HG02642 (cell line): Measurements from ENCODE around the gene FMO1.
A peak's percentile ranks its signal among the peaks of the same experiment; 100 is the strongest.
"Not testable (repeated sequence)": the region's sequence is repeated elsewhere in the genome, so short reads cannot be mapped to it uniquely, and the experiment has no call there.

Experiments
- ATAC-seq: cut with Tn5 transposase; IDR thresholded peaks from one replicate; pipeline ENCODE4 v1.9.1; 2021; ENCODE audit warnings: mild to moderate bottlenecking; ENCODE audit not compliant: unreplicated experiment, poor library complexity

FMO1 gene

GRCh38 chr1:171248302-171248701, at the start of gene FMO1:
TSS of gene FMO1 (plus strand) at chr1:171248494. CDS start at chr1:171258088, 9,594 bp downstream.
- ATAC-seq = no peak

DNA sequence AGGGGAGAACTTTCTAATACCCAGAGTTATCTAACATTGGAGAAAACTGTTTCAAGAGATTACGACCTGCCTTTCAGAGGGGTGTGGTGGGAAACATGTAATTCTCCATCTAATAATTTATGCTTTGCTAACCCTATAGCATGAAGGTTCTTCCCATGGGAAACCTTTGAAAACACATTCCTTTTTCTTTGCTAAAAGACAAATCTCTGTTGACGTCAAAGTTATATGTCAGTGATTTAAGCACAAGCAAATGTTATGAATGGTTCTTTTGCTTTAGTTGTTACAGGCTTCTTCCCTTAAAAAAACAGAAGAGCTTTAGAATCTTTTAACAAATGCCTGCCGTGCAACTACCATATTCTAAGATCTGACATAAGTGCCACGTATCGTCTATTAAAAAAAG, 44.0 kb upstream of the FMO1 start:
- ATAC-seq = no peak

- ATAC-seq = no peak
These were observed 41.9 kb upstream of the FMO1 start for GRCh38 chr1:171206204-171206977.

- ATAC-seq = no peak
These were observed 41.3 kb upstream of the FMO1 start for GRCh38 chr1:171206978-171207355.

GRCh38 chr1:171207377-171207776, 40.9 kb upstream of the FMO1 start:
- ATAC-seq = no peak

DNA sequence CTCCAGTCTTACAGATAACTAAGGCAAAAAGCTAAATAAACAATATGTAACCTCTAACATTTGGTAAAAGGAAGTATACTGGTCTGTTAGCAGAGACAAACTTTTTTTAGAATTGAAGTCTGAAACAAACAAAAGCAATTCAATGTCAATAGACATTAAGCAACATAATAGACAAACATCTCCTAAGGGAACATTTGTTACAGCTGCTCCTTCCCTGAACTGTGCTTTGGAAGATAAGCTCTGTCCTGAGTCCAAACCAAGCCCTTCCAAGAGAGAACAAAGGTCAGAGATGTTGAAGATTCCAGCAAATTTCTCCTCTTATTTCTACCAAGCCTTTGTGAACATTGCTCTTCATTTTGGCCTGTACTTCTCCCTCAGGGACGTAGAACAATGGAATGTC, 37.9 kb upstream of the FMO1 start:
- ATAC-seq = no peak

- no peak for ATAC-seq
These were observed 35.5 kb upstream of the FMO1 start for GRCh38 chr1:171212607-171213351.

GRCh38 chr1:171213559-171214454, 34.5 kb upstream of the FMO1 start:
- no peak for ATAC-seq

- no peak for ATAC-seq
These were observed 30.4 kb upstream of the FMO1 start for GRCh38 chr1:171217658-171218443.

DNA sequence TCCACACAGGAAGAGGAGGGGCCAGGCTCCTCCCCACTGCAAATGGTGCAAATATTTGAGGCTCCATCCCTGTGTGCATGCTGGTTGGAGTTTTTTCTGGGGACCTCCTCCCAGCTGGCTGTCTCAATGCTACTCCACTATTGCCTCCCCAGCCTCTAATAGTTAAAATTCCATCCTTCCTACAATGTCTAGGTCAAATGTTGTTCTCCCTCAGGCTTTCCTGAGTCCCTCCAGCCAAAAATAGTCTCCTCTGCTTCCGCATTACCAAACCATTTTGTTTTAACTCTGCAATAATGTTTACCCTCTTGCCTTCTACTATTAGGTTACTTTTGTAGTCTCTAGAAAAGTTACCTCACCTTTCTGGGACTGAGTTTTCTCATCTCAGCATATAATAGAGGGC, 29.6 kb upstream of the FMO1 start:
- ATAC-seq = no peak

DNA sequence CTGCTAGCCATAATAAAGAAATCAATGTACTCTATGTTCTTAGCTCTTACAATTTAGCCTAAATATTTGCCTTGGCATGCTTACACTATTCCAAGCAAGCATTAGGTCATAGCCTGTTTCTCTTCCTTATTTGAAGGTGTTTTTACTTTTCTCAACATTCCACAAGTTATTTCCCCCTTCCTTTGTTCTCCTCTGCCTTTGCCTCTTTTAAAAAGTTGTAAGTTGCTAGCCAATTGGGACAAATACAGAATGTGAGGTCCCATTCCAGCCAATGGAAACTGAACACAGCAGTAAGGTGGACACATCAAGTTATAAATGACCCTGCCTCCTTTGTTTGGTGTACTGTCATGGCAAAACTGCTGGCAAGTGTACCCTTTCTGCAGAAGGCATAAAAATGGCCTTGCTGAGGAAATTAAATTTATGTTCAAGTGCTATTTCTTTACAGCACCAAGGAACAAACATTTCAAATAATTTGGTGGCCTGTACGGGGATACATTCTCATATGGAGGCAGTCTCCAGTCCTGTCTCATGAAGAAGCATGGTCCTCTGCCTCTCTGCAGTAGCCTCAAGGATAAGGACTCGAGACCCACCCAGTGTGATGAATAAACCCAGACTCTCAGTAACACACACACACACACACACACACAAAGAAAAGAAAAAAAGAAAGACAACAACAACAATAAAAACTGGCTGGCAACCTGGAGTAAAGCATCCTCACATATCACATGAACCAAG, 28.8 kb upstream of the FMO1 start:
- no peak for ATAC-seq

DNA sequence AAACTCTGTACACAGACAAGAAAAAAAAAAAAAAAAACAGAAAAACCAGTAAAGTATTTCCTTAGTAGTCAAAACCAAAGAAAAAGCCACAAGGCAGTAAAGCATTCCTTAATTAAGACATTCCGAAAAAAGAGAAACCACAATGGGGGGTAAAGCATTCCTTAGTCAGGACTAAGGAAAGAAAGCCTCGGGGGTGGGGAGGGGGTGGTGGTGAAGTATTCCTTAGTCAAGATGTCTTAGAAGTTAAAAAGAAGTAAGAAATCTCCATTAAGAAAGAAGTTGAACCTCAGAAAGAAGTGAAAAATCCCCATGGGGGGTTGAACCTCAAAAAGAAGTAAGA, 28.2 kb upstream of the FMO1 start:
- no peak for ATAC-seq

GRCh38 chr1:171220581-171221054, 27.7 kb upstream of the FMO1 start:
- ATAC-seq = no peak

- no peak for ATAC-seq
These were observed 26.4 kb upstream of the FMO1 start for GRCh38 chr1:171221665-171222591.

GRCh38 chr1:171222936-171223335, 25.4 kb upstream of the FMO1 start:
- ATAC-seq = no peak

DNA sequence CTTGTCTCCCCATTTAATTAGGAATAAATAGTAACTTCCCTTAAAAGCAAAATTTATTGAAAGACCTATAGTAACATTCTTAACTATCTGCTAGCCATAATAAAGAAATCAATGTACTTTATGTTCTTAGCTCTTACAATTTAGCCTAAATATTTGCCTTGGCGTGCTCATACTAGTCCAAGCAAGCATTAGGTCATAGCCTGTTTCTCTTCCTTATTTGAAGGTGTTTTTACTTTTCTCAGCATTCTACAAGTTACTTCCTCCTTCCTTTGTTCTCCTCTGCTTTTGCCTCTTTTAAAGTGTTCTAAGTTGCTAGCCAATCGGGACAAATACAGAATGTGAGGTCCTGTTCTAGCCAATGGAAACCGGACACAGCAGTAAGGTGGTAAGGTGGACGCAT, 24.0 kb upstream of the FMO1 start:
- ATAC-seq = not testable (repeated sequence)

- peak; percentile 90 for ATAC-seq
These were observed 21.4 kb upstream of the FMO1 start for GRCh38 chr1:171226747-171227370.

DNA sequence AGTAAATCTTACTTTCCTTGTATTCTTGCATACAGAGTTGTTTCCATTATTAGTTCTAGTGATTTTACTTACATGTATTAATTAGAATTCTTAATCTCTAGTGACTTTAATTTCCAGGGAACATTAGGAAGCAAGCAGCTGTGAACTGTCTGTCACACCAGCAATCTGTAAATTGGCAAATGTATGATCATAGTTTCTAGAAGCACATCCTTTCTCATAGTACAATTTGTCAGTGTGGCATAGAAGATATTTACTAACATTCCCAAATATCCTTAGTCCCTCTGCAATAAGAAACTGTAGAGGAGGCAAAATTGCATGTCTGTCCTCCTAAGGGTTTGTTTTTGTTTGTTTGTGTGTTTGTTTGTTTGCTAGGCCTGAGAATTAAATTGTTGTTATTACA, 17.0 kb upstream of the FMO1 start:
- no peak for ATAC-seq
